NCI-H345 treated with DMSO at 0.1 percent for 48 hours (cell line): Measurements from ENCODE around the gene ENDOG.
A peak's percentile ranks its signal among the peaks of the same experiment; 100 is the strongest.
"Not testable (repeated sequence)": the region's sequence is repeated elsewhere in the genome, so short reads cannot be mapped to it uniquely, and the experiment has no call there.

Source experiments
- DNase-seq: peaks from one replicate; lab custom pipeline; 2025; ENCODE audit not compliant: unreplicated experiment; lab: John Stamatoyannopoulos, UW

Gene ENDOG

GRCh38 chr9:128860937-128861336, 42.6 kb downstream of the ENDOG start:
- no peak for DNase-seq

- no peak for DNase-seq
Observed at GRCh38 chr9:128861501-128861900, 43.2 kb downstream of the ENDOG start.

- no peak for DNase-seq
Observed at GRCh38 chr9:128862401-128862851, 44.1 kb downstream of the ENDOG start.

- DNase-seq: peak; percentile 32
Observed at GRCh38 chr9:128863647-128864046, 45.3 kb downstream of the ENDOG start.

GRCh38 chr9:128870128-128870940, 52.0 kb downstream of the ENDOG start:
- DNase-seq: no peak

GRCh38 chr9:128870941-128871265, 52.6 kb downstream of the ENDOG start:
- DNase-seq: not testable (repeated sequence)
